HEK293 (cell line): ENCODE data around the gene ACSL5.

ENCODE experiments used
- ATF2 ChIP-seq: fragments of 450-650 bp; formaldehyde crosslinking; IDR thresholded peaks from 2 replicates; pipeline ENCODE4 v1.5.1; 2016; ENCODE audit warnings: missing biosample characterization, missing genetic modification characterization, low read depth
- CTCF ChIP-seq: fragments of 450-650 bp; formaldehyde crosslinking; IDR thresholded peaks from 2 replicates; pipeline ENCODE4 v1.5.1; 2016; ENCODE audit warnings: missing biosample characterization, missing genetic modification characterization
- REPIN1 ChIP-seq: fragments of 450-650 bp; formaldehyde crosslinking; IDR thresholded peaks from 2 replicates; pipeline ENCODE4 v1.5.1; 2017; ENCODE audit warnings: missing biosample characterization, missing genetic modification characterization, low read depth
- SETDB1 ChIP-seq: IDR thresholded peaks from one replicate; pipeline ENCODE4 v1.6.1; 2017; ENCODE audit warnings: mild to moderate bottlenecking, low read length, moderate library complexity, mixed read lengths; ENCODE audit not compliant: insufficient read length
- TCF7L2 ChIP-seq: IDR thresholded peaks from 2 replicates; pipeline ENCODE4 v1.6.1; 2011; ENCODE audit warnings: low read depth, mild to moderate bottlenecking, inconsistent platforms, low read length, moderate library complexity, borderline replicate concordance
- ZNF549 ChIP-seq: fragments of 450-650 bp; IDR thresholded peaks from 2 replicates; pipeline ENCODE4 v1.5.1; 2018; ENCODE audit warnings: missing biosample characterization, missing genetic modification characterization, mild to moderate bottlenecking, inconsistent platforms, moderate library complexity
- ZNF660 ChIP-seq: fragments of 450-650 bp; IDR thresholded peaks from 2 replicates; pipeline ENCODE4 v1.5.1; 2018; ENCODE audit warnings: missing biosample characterization, mild to moderate bottlenecking, missing genetic modification characterization
- ZNF747 ChIP-seq: fragments of 450-650 bp; formaldehyde crosslinking; IDR thresholded peaks from 2 replicates; pipeline ENCODE4 v1.5.1; 2016; ENCODE audit warnings: missing biosample characterization, missing genetic modification characterization
- TF ChIP-seq, protein P1 (sequence below): fragments of 450-650 bp; formaldehyde crosslinking; IDR thresholded peaks from 2 replicates; pipeline ENCODE4 v1.5.1; 2016; ENCODE audit warnings: missing biosample characterization, missing genetic modification characterization, borderline replicate concordance
- TF ChIP-seq, protein P2 (sequence below): fragments of 450-650 bp; formaldehyde crosslinking; conservative IDR thresholded peaks from 2 replicates; pipeline ENCODE4 v1.5.1; 2016; ENCODE audit warnings: low read depth, missing biosample characterization, missing genetic modification characterization

GRCh38 chr10:112383325-112383724 lies 9.4 kb downstream of the ACSL5 start:
- TF ChIP-seq ZNF549 (no peak), CTCF (no peak), ZNF660 (tag by site-specific recombination) (no peak), TCF7L2 (no peak), REPIN1 (tag by site-specific recombination) (no peak), SETDB1 (no peak), ATF2 (tag by site-specific recombination) (no peak), ZNF747 (tag by site-specific recombination) (no peak)
- TF ChIP-seq, protein P1, sequence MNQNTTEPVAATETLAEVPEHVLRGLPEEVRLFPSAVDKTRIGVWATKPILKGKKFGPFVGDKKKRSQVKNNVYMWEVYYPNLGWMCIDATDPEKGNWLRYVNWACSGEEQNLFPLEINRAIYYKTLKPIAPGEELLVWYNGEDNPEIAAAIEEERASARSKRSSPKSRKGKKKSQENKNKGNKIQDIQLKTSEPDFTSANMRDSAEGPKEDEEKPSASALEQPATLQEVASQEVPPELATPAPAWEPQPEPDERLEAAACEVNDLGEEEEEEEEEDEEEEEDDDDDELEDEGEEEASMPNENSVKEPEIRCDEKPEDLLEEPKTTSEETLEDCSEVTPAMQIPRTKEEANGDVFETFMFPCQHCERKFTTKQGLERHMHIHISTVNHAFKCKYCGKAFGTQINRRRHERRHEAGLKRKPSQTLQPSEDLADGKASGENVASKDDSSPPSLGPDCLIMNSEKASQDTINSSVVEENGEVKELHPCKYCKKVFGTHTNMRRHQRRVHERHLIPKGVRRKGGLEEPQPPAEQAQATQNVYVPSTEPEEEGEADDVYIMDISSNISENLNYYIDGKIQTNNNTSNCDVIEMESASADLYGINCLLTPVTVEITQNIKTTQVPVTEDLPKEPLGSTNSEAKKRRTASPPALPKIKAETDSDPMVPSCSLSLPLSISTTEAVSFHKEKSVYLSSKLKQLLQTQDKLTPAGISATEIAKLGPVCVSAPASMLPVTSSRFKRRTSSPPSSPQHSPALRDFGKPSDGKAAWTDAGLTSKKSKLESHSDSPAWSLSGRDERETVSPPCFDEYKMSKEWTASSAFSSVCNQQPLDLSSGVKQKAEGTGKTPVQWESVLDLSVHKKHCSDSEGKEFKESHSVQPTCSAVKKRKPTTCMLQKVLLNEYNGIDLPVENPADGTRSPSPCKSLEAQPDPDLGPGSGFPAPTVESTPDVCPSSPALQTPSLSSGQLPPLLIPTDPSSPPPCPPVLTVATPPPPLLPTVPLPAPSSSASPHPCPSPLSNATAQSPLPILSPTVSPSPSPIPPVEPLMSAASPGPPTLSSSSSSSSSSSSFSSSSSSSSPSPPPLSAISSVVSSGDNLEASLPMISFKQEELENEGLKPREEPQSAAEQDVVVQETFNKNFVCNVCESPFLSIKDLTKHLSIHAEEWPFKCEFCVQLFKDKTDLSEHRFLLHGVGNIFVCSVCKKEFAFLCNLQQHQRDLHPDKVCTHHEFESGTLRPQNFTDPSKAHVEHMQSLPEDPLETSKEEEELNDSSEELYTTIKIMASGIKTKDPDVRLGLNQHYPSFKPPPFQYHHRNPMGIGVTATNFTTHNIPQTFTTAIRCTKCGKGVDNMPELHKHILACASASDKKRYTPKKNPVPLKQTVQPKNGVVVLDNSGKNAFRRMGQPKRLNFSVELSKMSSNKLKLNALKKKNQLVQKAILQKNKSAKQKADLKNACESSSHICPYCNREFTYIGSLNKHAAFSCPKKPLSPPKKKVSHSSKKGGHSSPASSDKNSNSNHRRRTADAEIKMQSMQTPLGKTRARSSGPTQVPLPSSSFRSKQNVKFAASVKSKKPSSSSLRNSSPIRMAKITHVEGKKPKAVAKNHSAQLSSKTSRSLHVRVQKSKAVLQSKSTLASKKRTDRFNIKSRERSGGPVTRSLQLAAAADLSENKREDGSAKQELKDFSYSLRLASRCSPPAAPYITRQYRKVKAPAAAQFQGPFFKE (tag by site-specific recombination), result no peak
- TF ChIP-seq, protein P2, sequence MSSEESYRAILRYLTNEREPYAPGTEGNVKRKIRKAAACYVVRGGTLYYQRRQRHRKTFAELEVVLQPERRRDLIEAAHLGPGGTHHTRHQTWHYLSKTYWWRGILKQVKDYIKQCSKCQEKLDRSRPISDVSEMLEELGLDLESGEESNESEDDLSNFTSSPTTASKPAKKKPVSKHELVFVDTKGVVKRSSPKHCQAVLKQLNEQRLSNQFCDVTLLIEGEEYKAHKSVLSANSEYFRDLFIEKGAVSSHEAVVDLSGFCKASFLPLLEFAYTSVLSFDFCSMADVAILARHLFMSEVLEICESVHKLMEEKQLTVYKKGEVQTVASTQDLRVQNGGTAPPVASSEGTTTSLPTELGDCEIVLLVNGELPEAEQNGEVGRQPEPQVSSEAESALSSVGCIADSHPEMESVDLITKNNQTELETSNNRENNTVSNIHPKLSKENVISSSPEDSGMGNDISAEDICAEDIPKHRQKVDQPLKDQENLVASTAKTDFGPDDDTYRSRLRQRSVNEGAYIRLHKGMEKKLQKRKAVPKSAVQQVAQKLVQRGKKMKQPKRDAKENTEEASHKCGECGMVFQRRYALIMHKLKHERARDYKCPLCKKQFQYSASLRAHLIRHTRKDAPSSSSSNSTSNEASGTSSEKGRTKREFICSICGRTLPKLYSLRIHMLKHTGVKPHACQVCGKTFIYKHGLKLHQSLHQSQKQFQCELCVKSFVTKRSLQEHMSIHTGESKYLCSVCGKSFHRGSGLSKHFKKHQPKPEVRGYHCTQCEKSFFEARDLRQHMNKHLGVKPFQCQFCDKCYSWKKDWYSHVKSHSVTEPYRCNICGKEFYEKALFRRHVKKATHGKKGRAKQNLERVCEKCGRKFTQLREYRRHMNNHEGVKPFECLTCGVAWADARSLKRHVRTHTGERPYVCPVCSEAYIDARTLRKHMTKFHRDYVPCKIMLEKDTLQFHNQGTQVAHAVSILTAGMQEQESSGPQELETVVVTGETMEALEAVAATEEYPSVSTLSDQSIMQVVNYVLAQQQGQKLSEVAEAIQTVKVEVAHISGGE (tag by site-specific recombination), result no peak
